Keratinocyte (primary cell): ENCODE measurements around the gene KIAA0825.

Source experiments
- EZH2 ChIP-seq: IDR thresholded peaks from one replicate; pipeline ENCODE4 v1.6.1; 2012; ENCODE audit warnings: inconsistent platforms, mild to moderate bottlenecking, low read length, moderate library complexity
- TF ChIP-seq, protein P1 (sequence below), 3 experiments: IDR thresholded peaks in 1 of 3; conservative IDR thresholded peaks in 1 of 3; optimal IDR thresholded peaks in 1 of 3; 2 replicates in 2 of 3; 3 replicates in 1 of 3; pipeline versions ENCODE3 to v1.5.1; 2011; ENCODE audit warnings: low read length in 3 of 3, mild to moderate bottlenecking in 3 of 3, moderate library complexity in 2 of 3, control low read depth in 1 of 3, inconsistent platforms in 1 of 3; ENCODE audit not compliant: insufficient read depth in 2 of 3; ENCODE audit errors: extremely low read depth in 1 of 3

DNA sequence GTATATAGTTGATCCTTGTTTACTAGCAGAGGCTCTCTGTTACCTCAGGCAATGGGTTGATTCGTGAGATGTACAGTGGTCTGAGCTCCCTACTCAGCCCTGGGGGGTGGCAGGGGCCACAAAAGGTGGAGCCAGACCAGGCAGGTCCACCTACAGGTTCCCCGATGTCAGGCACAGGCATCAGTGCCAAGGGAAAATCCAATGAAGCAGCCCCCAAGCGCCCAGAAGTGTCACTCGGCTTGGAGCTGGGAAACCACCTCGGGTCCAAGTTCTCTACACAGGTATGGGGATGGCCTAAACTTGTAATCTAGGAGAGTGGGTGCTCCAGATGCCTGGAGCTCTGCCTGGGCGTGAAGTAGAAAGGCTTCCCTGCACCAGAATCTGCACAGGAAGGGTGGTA, 188.8 kb downstream of the KIAA0825 start:
- TF ChIP-seq, protein P1, sequence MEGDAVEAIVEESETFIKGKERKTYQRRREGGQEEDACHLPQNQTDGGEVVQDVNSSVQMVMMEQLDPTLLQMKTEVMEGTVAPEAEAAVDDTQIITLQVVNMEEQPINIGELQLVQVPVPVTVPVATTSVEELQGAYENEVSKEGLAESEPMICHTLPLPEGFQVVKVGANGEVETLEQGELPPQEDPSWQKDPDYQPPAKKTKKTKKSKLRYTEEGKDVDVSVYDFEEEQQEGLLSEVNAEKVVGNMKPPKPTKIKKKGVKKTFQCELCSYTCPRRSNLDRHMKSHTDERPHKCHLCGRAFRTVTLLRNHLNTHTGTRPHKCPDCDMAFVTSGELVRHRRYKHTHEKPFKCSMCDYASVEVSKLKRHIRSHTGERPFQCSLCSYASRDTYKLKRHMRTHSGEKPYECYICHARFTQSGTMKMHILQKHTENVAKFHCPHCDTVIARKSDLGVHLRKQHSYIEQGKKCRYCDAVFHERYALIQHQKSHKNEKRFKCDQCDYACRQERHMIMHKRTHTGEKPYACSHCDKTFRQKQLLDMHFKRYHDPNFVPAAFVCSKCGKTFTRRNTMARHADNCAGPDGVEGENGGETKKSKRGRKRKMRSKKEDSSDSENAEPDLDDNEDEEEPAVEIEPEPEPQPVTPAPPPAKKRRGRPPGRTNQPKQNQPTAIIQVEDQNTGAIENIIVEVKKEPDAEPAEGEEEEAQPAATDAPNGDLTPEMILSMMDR (optimal IDR thresholded peaks at IDR 0.05 in 1 of 3, IDR thresholded peaks at IDR 0.05 in 1 of 3, conservative IDR thresholded peaks at IDR 0.05 in 1 of 3; ENCODE audit: extremely low read depth in 1 of 3, insufficient read depth in 2 of 3, low read length in 3 of 3): no peak
- TF ChIP-seq EZH2: no peak
